Inferior parietal cortex (tissue), 1 donor: ENCODE results near the gene ITGA5.

ENCODE experiments used
- DNase-seq: peaks from one replicate; pipeline ENCODE4 v3.0.0-alpha.2; 2016; ENCODE audit errors: extremely low spot score

The ITGA5 gene

GRCh38 chr12:54419088-54419887 is at the start of gene ITGA5:
TSS of gene ITGA5 (minus strand) at chr12:54419266. CDS start at chr12:54419198, 68 bp downstream.
- no peak for DNase-seq

DNA sequence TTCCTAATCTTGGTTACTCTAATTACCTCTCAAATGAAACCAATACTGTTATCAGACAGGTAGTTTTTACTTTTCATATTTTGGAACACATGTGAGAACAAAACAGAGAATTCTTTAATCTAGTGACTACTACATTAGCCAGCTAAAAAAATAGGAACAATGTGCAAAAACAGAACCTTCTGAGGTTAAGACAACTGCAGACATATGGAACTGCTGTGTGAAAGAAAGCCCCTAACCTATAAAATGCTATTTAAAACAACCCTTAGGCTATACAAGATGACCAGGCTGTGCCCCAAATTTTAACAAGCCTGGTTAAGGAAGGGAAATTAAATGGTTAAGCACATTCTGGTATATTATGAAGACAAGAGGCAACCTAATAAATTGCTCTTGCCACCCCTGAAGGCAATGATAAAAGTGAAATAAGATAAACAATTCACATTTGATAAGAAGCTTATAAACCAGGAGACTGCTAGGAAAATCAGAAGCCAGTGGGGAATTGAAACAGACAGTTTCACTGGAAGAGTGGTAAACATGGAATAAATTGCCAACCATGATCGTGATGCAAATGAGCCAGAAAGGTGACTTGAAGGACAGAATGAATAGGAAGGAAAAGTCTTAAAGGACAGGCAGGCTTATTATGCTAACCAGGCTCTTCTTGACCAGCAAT is 46.9 kb upstream of the ITGA5 start:
- no peak for DNase-seq

DNA sequence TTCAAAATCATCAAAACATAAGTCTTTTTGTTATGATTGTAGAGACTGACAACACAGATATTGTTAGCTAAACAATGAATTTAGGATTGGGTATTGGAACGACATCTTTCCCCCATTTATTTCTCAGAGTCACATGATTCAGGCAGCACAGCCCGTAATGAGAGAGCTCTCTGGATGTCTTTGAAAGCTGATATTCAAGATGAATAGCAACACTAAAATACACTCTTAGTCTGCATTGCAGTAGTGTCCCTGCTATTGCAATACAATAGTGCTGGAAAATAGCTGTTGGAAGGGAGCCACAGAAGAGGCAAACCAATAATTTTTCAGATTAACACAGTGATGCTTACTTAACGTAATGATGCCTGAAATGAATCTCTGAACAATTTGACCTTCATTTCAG is 44.4 kb upstream of the ITGA5 start:
- DNase-seq: no peak

GRCh38 chr12:54463034-54463433 is 44.0 kb upstream of the ITGA5 start:
- no peak for DNase-seq

DNA sequence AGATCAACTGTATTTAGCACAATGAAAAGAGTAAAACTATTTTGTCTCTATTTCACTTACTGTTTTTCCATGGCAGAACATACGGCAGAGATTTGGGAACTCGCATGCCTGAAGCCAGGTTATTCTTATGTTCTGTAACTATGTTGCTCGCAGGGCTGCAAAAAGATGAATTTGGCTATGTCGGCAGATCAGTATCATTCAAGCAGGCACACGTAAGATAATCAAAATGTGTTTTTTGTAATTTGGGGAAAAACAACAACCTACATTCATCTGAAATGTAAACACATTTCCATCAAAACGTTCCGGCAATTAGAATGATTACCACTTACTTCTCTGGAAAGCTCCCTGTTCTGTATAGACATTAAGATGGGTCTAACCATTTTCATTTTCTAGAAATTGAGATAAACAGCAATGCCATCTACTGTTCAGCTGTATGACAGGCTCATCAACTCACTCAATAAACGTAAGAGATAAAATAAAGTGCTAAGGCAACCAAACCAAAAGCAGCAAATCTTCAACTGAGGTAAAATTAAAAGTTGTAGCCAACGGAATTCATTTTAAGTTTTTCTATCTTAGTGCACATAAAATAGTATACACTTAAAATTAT is 41.4 kb upstream of the ITGA5 start:
- DNase-seq: no peak

- DNase-seq: no peak
These were observed 40.3 kb upstream of the ITGA5 start for GRCh38 chr12:54459355-54459754.

DNA sequence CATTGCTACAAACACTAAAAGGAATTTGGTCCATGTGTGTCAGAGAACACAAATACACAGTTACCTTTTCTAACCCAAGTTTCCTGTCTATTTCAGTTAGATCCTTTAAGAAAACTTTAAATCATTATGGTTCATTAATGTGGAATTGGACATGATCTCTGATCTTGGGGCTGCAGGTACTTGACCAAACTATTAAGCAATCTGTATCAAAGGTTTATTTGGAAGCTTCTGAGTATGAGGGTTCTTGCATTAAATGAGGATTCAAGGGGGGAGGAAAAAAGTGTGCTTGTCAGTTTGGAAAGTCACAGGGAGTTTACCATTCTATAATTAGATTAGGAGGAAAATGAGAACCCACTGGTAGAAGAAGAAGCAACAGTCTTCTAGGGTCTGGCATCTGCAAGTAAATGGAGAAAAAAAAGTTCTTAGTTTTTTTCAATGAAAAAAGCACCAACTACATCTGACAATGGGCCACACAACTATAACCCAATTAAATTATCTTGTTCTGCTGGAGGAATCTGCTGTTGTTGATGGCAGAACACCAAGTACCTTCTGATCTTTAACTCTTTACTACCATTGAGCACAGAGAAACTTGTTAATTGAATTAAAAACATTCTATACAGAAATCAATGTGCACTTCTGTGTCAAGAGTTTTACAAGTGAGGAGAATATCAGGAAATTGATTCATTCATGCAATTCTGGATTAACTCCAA is 36.8 kb upstream of the ITGA5 start:
- no peak for DNase-seq

DNA sequence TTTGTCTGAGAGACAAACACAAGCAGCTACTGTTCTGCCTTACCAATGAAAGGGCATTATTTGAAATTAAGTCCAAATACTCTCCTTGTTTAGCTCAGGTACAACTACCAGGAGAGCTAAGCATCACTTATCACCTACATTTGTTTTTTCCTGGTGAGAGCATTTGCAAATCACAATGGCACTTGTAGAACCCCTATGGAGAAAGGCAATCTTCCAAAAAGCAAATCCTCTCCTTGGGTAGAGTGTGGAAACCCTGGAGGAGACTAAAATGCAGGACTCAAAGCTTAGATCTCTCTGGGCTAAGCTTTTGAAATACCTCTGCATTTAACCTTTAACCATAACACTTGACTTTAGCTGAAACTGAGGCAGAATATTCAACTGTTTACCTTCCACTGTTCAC is 33.6 kb upstream of the ITGA5 start:
- no peak for DNase-seq

DNA sequence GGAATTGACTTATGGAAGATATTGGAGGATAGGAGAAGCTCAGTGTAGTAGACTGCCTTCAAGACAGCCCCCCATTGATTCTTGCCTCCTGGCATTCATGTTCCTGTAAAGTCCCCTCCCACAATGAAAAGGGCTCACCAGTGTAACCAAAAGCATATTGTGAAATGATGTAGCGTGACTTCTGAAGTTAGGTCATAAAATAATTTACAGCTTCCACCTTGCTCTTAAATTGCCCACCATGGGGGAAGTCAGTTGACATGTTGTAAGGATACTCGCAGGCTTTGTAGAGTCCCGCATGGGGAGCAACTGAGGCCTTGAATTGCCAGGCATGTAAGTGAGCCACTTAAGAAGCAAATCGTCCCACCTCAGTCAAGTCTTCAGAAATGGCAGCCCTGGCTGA is 29.3 kb upstream of the ITGA5 start:
- DNase-seq: no peak

GRCh38 chr12:54447917-54448316 is 28.9 kb upstream of the ITGA5 start:
- DNase-seq: no peak

GRCh38 chr12:54444206-54444605 is 25.1 kb upstream of the ITGA5 start:
- DNase-seq: no peak

- DNase-seq: no peak
These were observed 24.4 kb upstream of the ITGA5 start for GRCh38 chr12:54443446-54443845.

DNA sequence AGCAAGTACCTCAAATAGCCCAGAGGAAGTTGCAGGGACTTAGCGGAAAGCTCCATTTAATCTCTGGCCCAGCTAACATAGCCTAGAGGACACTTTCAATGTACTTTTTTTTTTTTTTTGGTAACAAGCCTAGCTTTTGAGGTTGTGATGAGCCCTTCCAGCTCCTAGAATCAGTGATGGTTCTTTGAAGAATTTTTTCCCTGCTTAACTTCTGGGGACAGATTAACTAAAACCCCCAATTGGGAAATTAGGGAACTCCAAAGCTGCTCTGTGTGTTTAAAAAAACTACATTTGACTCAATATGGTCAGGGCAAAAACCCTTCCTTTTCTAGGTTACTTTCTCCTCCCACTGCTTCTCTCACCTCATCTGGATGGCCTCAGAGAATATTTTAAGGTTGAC is 23.9 kb upstream of the ITGA5 start:
- DNase-seq: no peak

DNA sequence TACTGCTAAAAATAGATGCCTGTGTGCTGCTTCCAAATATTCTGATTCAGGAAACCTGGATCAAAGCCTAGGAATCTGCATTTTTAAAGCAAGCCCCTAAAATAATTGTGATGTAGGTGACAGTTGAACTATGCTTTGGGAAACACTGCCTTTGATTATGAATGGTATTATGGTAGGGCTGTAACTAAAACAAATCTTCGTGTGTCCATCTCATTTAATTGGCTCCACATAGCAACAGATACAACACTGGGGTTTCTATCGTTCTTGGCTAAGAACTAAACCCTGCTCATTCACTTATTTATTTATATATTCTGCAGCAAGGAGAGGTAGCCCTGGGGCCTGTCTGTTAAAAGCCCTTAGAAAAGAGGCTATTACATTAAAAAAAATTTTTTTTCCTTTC is 23.0 kb upstream of the ITGA5 start:
- DNase-seq: no peak

- DNase-seq: peak; percentile 73
These were observed 20.6 kb upstream of the ITGA5 start for GRCh38 chr12:54439521-54440255.

DNA sequence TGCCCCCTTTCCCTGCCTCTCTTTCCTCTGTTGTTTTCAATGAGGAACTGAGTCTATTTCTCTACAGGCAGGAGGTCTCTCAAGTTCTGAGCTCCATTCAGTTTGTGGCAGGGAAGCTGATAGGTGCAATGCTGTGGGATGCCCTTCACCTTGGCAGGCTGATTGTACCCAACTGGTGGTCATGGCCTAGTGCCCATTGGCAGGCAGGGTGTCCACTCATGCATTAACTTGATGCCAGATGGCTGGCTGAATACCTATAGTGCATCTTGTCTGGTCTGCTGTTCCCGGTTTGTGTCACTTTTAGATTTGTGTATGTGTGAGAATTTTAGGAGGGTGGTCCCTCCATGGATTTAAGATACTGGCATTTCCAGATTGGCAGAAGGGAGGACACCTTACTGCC is 20.0 kb upstream of the ITGA5 start:
- DNase-seq: no peak

GRCh38 chr12:54438517-54438916 is 19.5 kb upstream of the ITGA5 start:
- DNase-seq: no peak

GRCh38 chr12:54437697-54438096 is 18.6 kb upstream of the ITGA5 start:
- DNase-seq: no peak

DNA sequence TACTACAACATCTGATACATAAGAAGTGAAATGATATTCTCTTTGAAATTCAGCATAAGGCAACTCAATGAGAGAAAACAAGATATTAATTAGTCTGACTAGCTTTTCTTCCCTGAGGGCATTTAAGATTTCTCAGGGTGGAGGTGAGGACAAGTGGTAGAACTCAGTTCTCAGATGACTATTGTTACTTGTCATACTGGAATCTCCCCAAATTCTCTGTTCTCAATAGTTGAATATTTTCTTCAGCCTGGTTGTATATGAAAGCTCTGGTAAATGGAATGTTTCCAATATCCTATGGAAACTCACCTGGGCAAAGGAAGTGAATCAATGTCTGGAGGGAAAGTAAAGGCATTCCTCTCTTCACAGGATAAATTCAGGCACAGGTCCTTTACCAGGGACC is 18.2 kb upstream of the ITGA5 start:
- DNase-seq: no peak

GRCh38 chr12:54432815-54433164 is 13.7 kb upstream of the ITGA5 start:
- DNase-seq: no peak

- DNase-seq: no peak
These were observed 13.1 kb upstream of the ITGA5 start for GRCh38 chr12:54431911-54432814.
